Activated naive CD8-positive, alpha-beta T cell treated with anti-CD3 and anti-CD28 coated beads, Interleukin-2, amount 10 ng/mL, durations not matched to agents 7 days and 5 days (primary cell): ENCODE measurements around the gene ELANE. TPM values are rescaled to one million over a fixed set of nuclear protein-coding genes. Genes with fewer than 3 reads are reported as not detected.

Source experiments
- ATAC-seq: fragments of 150-1000 bp; cut with Tn5 transposase; one replicate; pipeline ENCODE4 v1.10.0; 2021; ENCODE audit warnings: low read depth, moderate library complexity
- POLR2A ChIA-PET: fragments of 350-600 bp; sonication (Branson Sonifier 250); formaldehyde crosslinking; loops from one replicate; lab custom pipeline; 2021; ENCODE audit warnings: antibody characterized with exemption; lab: Charles Lee
- DNase-seq: peaks from one replicate; pipeline ENCODE4 v3.0.0; 2021
- H3K27ac Mint-ChIP-seq: one replicate; pipeline ENCODE4 v1.8.0; 2022; ENCODE audit warnings: mild to moderate bottlenecking, mixed read lengths
- H3K27me3 Mint-ChIP-seq: one replicate; pipeline ENCODE4 v1.8.0; 2022; ENCODE audit warnings: mild to moderate bottlenecking, moderate library complexity, mixed read lengths
- H3K36me3 Mint-ChIP-seq: one replicate; pipeline ENCODE4 v1.8.0; 2021; ENCODE audit warnings: mild to moderate bottlenecking, mixed read lengths
- H3K4me1 Mint-ChIP-seq: one replicate; pipeline ENCODE4 v1.8.0; 2021; ENCODE audit warnings: mixed read lengths
- H3K4me3 Mint-ChIP-seq: one replicate; pipeline ENCODE4 v1.8.0; 2022; ENCODE audit warnings: mild to moderate bottlenecking, moderate library complexity, mixed read lengths
- H3K9me3 Mint-ChIP-seq: one replicate; pipeline ENCODE4 v1.8.0; 2021; ENCODE audit warnings: mixed read lengths
- total RNA-seq, 2 experiments: library from RNA; stranded (reverse); gene quantifications; one replicate each; pipeline ENCODE4 v1.2.3, GENCODE V29; 2021

The ELANE gene
- total RNA-seq: not detected

DNA sequence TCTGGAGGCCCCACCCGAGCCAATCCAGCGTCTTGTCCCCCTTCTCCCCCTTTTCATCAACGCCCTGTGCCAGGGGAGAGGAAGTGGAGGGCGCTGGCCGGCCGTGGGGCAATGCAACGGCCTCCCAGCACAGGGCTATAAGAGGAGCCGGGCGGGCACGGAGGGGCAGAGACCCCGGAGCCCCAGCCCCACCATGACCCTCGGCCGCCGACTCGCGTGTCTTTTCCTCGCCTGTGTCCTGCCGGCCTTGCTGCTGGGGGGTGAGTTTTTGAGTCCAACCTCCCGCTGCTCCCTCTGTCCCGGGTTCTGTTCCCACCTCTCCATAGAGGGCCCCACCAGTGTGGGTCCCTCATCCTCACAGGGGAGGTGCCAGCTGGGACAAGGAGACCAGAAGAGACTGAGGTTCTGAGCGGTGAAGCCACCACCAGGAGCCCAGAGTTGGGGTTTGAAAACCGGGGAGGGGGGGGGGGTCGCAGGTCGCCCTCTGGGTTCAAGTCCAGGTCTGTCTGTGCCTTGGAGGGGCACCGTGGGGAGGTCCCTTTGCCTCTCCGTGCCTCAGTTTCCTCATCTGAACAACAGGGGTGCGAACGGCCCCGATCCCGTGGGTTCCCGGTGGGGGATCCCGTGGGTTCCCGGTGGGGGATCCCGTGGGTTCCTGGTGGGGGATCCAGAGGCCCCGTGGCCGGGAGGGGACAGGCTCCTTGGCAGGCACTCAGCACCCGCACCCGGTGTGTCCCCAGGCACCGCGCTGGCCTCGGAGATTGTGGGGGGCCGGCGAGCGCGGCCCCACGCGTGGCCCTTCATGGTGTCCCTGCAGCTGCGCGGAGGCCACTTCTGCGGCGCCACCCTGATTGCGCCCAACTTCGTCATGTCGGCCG, at the start of gene ELANE:
Gene ELANE, plus strand, starts transcription at position 168 of the 878 bp plus-strand sequence. Its CDS starts 26 bp downstream, at position 194.
- Mint-ChIP-seq H3K4me1 (no peaks in the 10 kb centered on the region), H3K9me3 (no peaks in the 10 kb centered on the region), H3K4me3 (no peak within 1 kb of the TSS), H3K27ac (no peak within 1 kb of the TSS), H3K27me3 (peaks cover 16% of the 10 kb centered on the region), H3K36me3 (no peaks in the 10 kb centered on the region)
- POLR2A ChIA-PET: no interaction called here
- DNase-seq: no peak
- ATAC-seq: no peak

DNA sequence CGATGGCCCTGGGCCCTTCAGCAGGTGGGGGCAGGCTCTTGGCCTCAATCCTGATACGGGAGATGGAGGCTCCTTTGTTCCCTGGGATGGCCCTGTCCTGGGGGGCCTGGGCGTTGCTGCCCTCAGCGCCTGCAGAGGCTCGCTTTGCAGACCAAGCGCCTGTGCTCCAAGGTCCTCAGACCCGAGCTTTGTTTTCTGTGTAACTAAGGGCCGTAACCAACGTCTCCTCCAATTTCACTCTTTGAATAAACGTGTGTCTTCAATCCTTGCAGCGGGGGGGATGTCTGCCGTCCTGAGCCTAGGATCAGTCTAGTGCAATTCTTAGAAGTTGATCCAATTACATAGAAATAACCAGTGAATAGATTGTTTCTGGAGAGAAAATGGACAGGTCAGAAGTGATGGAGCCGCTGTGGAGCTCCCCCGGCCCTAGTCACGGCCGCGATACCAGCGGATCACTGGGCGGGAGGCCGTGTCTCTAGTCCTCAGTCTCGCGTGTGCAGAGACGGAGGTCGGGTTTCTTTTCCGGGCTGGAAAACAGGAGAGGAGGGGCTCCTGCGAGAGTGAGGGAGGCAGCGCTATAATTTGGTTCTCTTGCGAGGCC, 49.5 kb upstream of the ELANE start:
- ATAC-seq (no peak), DNase-seq (no peak)
- Mint-ChIP-seq H3K27me3 (no peaks in the 10 kb centered on the region), H3K36me3 (peaks cover 33% of the 10 kb centered on the region), H3K27ac (no peak overlapping the region), H3K9me3 (no peaks in the 10 kb centered on the region), H3K4me3 (peak overlapping the region; percentile 22), H3K4me1 (peaks cover 28% of the 10 kb centered on the region)
- POLR2A ChIA-PET: no interaction called here

- no peaks in the 10 kb centered on the region for H3K9me3 Mint-ChIP-seq
These were observed 49.0 kb upstream of the ELANE start for GRCh38 chr19:803099-803561.

DNA sequence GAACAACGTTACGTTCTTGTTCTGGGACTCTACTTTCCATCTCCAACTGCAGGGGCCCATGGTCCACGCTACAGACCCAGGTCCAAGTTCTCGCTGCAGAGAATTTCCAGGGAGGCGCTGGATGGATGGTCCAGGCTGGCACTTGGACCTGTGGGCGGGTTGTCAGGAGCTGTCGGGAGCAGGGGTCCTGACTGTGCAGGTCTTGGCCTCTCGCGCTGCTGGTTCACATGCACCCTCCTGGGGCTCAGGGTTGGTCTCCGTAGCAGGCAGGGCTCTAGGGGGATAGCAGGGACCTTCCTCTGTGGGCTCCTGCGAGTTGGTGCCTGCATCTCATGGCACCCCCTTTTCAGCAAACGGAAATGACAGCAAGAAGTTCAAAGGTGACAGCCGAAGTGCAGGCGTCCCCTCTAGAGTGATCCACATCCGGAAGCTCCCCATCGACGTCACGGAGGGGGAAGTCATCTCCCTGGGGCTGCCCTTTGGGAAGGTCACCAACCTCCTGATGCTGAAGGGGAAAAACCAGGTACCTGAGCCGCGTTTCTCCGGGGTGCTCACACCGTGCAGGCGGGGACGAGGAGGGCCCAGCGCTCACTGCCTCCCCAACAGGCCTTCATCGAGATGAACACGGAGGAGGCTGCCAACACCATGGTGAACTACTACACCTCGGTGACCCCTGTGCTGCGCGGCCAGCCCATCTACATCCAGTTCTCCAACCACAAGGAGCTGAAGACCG, 48.3 kb upstream of the ELANE start:
- ATAC-seq (no peak), DNase-seq (no peak)
- POLR2A ChIA-PET: no interaction called here
- no peak overlapping the region for H3K4me3 Mint-ChIP-seq
- H3K4me1 Mint-ChIP-seq: peaks cover 31% of the 10 kb centered on the region
- peaks cover 33% of the 10 kb centered on the region for H3K36me3 Mint-ChIP-seq
- no peaks in the 10 kb centered on the region for H3K27me3 Mint-ChIP-seq
- no peak overlapping the region for H3K27ac Mint-ChIP-seq
- H3K9me3 Mint-ChIP-seq: no peaks in the 10 kb centered on the region

More at GRCh38 chr19:803099-803561, 49.0 kb upstream of the ELANE start:
- H3K36me3 Mint-ChIP-seq: peaks cover 37% of the 10 kb centered on the region
- POLR2A ChIA-PET: no interaction called here
- H3K4me1 Mint-ChIP-seq: peaks cover 31% of the 10 kb centered on the region
- no peak overlapping the region for H3K4me3 Mint-ChIP-seq
- DNase-seq: no peak
- no peaks in the 10 kb centered on the region for H3K27me3 Mint-ChIP-seq
- H3K27ac Mint-ChIP-seq: no peak overlapping the region
- ATAC-seq: no peak

- Mint-ChIP-seq H3K27ac (no peak overlapping the region), H3K36me3 (peaks cover 26% of the 10 kb centered on the region), H3K4me3 (no peak overlapping the region), H3K27me3 (no peaks in the 10 kb centered on the region), H3K4me1 (peaks cover 26% of the 10 kb centered on the region), H3K9me3 (no peaks in the 10 kb centered on the region)
- DNase-seq (no peak), ATAC-seq (no peak)
- POLR2A ChIA-PET: interaction anchor here (0.6 kb wide), 1 partner anchor 34 kb away, joined by 3 read pairs; no protein-coding TSS in a partner anchor
These were observed 47.5 kb upstream of the ELANE start for GRCh38 chr19:804419-805165.

GRCh38 chr19:805166-805551, 46.9 kb upstream of the ELANE start:
- POLR2A ChIA-PET: interaction anchor here (0.6 kb wide), 1 partner anchor 34 kb away, joined by 3 read pairs; no protein-coding TSS in a partner anchor
- Mint-ChIP-seq H3K4me1 (peaks cover 21% of the 10 kb centered on the region), H3K9me3 (no peaks in the 10 kb centered on the region), H3K27ac (no peak overlapping the region), H3K36me3 (peaks cover 24% of the 10 kb centered on the region), H3K4me3 (no peak overlapping the region), H3K27me3 (no peaks in the 10 kb centered on the region)
- peak; percentile 44 for DNase-seq
- no peak for ATAC-seq

- Mint-ChIP-seq H3K4me1 (peaks cover 15% of the 10 kb centered on the region), H3K9me3 (no peaks in the 10 kb centered on the region), H3K36me3 (peaks cover 21% of the 10 kb centered on the region), H3K27me3 (no peaks in the 10 kb centered on the region), H3K27ac (no peak overlapping the region), H3K4me3 (no peak overlapping the region)
- no peak for DNase-seq
- no peak for ATAC-seq
- POLR2A ChIA-PET: interaction anchor here (0.6 kb wide), 1 partner anchor 33 kb away, joined by 3 read pairs; no protein-coding TSS in a partner anchor
These were observed 46.2 kb upstream of the ELANE start for GRCh38 chr19:805600-806550.

DNA sequence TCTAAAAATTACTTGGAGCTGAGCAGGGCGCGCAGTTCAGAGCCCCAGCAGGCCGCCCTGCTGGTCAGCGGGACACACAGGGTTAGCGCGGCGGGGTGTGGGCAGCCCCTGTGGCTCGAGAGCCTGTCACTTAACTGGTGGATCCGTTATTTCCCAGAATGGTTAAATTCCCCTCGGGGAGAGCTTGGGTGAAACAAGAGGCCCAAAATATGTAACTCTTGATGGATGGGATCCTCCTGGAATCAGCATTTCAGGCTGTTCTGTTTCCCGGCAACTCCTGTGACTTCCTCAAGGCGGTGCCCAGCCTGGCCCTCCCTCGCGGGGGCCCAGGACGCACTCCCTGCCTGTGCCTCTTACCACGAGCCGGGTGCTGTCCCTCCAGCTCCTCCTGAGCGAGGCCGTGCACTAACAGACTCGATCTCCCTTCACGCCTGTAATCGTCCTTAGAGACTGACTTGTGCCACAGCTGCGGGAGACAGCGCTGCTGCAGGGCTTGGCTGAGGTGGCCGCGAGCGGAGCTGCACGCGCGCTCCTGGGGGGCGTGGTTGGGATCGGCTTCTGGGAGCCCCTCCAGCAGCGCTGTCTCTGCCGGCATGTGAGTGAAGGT, 45.2 kb upstream of the ELANE start:
- Mint-ChIP-seq H3K36me3 (peaks cover 21% of the 10 kb centered on the region), H3K4me3 (no peak overlapping the region), H3K9me3 (no peaks in the 10 kb centered on the region), H3K27ac (no peak overlapping the region), H3K27me3 (no peaks in the 10 kb centered on the region), H3K4me1 (peaks cover 9% of the 10 kb centered on the region)
- ATAC-seq: no peak
- DNase-seq: no peak
- POLR2A ChIA-PET: no interaction called here

DNA sequence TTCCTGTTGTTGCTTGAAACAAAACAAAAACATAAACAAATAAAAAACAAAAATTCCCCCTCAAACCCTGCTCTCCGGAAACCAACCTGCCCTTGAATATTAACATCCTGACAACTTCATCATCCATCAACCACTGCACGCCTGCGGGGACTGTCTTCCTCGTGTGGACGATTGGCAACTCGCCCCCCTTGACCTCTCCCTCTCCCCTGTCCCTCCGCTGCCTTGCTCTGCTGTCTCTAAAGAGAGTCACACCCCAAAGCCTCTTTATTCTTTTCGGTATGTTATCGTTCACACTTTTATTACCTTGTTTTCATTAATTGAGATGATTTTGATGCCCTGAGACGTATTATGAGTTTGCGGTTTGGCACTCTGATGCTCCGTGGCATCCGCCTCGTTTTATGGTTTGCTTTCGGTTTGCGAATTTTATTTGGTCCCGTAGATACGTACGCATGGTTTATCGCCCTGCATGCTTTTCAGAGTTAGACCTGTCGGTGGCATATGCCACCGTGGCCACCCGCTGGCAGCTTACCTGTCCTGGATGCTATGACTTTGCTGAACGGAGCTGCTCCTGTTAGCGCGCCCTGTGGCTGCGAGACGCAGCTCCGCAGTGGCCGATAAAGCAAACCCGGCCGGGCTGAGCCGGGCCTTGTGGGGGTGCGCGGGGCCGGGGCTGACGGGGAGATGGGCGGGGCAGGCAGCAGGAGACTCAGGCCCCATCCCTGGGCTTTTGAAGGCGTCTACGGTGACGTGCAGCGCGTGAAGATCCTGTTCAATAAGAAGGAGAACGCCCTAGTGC, 44.3 kb upstream of the ELANE start:
- Mint-ChIP-seq H3K36me3 (peaks cover 19% of the 10 kb centered on the region), H3K4me3 (no peak overlapping the region), H3K27ac (peak overlapping the region; percentile 32), H3K27me3 (no peaks in the 10 kb centered on the region), H3K9me3 (no peaks in the 10 kb centered on the region), H3K4me1 (peaks cover 6% of the 10 kb centered on the region)
- POLR2A ChIA-PET: no interaction called here
- ATAC-seq (no peak), DNase-seq (no peak)

GRCh38 chr19:808423-808775, 43.7 kb upstream of the ELANE start:
- no peak for ATAC-seq
- Mint-ChIP-seq H3K36me3 (peaks cover 19% of the 10 kb centered on the region), H3K4me3 (no peak overlapping the region), H3K27me3 (no peaks in the 10 kb centered on the region), H3K9me3 (no peaks in the 10 kb centered on the region), H3K4me1 (peaks cover 5% of the 10 kb centered on the region), H3K27ac (no peak overlapping the region)
- POLR2A ChIA-PET: no interaction called here
- DNase-seq: no peak

DNA sequence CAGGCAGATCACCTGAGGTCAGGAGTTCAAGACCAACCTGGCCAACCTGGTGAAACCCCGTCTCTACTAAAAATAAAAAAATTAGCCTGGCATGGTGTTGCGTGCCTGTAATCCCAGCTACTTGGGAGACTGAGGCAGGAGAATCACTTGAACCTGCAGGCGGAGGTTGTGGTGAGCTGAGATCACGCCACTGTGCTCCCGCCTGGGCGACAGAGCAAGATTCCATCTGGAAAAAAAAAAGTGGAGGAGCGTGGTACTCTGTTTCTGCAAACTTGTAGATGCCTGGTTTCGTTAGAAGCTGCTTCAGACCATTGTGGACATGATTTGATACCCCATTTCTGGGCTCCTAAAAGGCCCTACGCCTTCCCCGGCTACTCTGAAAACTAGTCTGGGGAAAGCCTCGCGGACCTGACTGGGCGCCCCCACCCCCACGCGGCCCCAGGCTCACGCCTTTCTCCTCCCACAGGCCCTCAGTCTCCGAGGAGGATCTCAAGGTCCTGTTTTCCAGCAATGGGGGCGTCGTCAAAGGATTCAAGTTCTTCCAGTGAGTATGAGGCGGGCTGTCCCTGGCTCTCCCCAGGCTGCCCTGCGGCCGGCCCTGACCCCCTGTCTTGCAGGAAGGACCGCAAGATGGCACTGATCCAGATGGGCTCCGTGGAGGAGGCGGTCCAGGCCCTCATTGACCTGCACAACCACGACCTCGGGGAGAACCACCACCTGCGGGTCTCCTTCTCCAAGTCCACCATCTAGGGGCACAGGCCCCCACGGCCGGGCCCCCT, 41.8 kb upstream of the ELANE start:
- Mint-ChIP-seq H3K36me3 (peaks cover 23% of the 10 kb centered on the region), H3K27ac (no peak overlapping the region), H3K4me1 (peaks cover 5% of the 10 kb centered on the region)

More for the DNA sequence above, 41.8 kb upstream of the ELANE start:
- no peak overlapping the region for H3K4me3 Mint-ChIP-seq
- no peaks in the 10 kb centered on the region for H3K27me3 Mint-ChIP-seq
- H3K9me3 Mint-ChIP-seq: no peaks in the 10 kb centered on the region
- DNase-seq (no peak), ATAC-seq (no peak)
- POLR2A ChIA-PET: no interaction called here
